Fibroblast of pulmonary artery (primary cell): Measurements from ENCODE around the gene RTCA.

Experiments used
- DNase-seq: peaks from one replicate; pipeline ENCODE4 v3.0.0-alpha.2; 2010; ENCODE audit warnings: low read depth
- H3K4me3 ChIP-seq: replicated peaks from 2 replicates; pipeline ENCODE4 v1.5.1; 2011; ENCODE audit warnings: low read depth, mild to moderate bottlenecking, control low read depth, low read length, moderate library complexity
- TF ChIP-seq, protein P1 (sequence below): IDR thresholded peaks from 2 replicates; pipeline ENCODE4 v1.5.1; 2011; ENCODE audit warnings: mild to moderate bottlenecking, control low read depth, low read length, inconsistent platforms; ENCODE audit errors: missing control alignments

The RTCA gene

DNA sequence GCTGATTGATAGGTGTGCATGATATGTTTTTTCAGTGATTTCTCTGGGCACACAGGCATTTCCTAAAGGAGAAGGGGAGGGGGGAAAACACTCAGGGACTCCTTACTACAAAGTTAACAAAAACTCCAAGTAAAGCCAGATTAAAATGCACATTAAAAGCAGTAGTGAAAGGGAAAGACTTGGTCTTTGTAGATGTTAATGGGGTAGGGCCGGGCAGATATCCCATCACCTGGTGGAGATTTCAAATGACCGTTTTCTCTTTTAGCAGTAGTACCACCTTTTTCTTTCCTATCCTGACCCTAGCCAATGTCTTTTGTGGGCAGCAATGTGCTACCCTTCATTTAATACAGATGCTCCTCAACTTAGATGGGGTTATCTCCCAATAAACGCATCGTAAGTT, 32.5 kb downstream of the RTCA start:
- DNase-seq = no peak
- no peak overlapping the region for H3K4me3 ChIP-seq
- TF ChIP-seq, protein P1, sequence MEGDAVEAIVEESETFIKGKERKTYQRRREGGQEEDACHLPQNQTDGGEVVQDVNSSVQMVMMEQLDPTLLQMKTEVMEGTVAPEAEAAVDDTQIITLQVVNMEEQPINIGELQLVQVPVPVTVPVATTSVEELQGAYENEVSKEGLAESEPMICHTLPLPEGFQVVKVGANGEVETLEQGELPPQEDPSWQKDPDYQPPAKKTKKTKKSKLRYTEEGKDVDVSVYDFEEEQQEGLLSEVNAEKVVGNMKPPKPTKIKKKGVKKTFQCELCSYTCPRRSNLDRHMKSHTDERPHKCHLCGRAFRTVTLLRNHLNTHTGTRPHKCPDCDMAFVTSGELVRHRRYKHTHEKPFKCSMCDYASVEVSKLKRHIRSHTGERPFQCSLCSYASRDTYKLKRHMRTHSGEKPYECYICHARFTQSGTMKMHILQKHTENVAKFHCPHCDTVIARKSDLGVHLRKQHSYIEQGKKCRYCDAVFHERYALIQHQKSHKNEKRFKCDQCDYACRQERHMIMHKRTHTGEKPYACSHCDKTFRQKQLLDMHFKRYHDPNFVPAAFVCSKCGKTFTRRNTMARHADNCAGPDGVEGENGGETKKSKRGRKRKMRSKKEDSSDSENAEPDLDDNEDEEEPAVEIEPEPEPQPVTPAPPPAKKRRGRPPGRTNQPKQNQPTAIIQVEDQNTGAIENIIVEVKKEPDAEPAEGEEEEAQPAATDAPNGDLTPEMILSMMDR = no peak

DNA sequence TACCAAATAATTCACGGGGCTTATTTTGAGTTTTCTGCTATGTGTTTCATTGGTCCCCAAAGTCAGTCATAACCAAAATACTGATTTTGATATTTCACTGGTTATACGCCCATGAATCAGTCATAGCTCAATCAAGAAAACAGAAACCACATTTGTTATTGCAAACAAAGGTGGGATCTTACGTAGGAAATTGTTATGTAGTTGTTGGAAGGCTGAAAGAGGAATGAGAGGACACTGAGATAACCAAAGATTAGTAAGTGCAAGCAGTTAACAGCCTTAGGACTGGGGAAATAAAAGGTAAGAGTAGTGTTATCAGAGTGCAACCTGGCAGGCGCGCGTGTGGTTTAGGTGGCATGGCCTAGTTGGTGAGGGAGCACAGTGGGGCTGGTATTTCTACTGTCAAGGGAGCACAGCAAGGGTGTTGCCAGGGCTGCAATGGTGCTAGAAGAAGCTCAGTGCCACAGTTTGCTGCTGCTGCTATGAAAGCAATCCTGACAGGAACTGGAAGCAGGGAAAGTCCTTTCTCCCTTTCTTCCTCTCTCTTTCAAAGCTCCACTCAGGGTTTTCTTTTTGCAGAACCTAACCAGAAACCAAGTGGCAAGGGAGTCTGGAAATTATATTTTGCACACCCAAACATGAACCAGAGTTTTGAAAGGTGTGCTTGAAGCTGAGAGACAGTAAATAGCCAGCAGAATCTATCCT, 33.7 kb downstream of the RTCA start:
- no peak for DNase-seq
- TF ChIP-seq, protein P1 = no peak

DNA sequence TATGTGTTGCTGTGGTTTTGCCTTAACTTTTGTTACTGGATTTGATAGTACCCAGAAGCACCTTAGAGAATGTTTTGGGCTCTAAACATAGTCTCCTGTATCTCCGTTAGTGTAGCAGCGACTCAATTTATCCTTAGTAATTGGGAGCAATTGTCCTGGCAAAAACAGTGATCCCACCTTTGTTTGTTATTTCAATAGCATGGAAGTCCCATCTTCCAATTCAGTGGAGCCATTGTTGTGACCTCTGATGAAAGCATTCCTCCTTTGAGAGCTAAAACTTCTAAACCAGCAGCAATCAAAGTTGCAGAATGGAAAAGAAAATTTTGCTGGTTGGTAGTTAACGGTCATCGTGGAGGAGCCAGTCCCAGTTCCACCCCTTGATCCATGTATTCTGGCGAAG, 34.7 kb downstream of the RTCA start:
- no peak overlapping the region for H3K4me3 ChIP-seq
- TF ChIP-seq, protein P1 = no peak
- DNase-seq = no peak

More for the DNA sequence above, 33.7 kb downstream of the RTCA start:
- no peak overlapping the region for H3K4me3 ChIP-seq

- DNase-seq = no peak
- TF ChIP-seq, protein P1 = no peak
- H3K4me3 ChIP-seq = no peak overlapping the region
These were observed 36.7 kb downstream of the RTCA start for GRCh38 chr1:100302739-100303138.

DNA sequence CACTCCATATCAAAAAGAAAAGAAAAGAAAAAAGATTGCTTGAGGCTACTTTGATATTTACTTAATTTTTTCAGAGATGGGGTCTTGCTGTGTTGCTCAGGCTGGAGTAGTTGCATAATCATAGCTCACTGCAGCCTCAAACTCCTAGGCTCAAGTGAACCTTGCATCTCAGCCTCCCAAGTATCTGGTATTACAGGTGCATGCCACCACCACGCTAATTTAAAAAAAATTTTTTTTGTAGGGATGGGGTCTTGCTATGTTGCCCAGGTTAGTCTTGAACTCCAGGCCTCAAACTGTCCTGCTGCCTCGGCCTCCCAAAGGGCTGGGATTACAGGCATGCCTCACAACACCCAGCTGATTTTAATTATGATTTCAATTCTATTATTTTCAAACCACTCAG, 38.2 kb downstream of the RTCA start:
- TF ChIP-seq, protein P1 = no peak
- no peak overlapping the region for H3K4me3 ChIP-seq
- no peak for DNase-seq

DNA sequence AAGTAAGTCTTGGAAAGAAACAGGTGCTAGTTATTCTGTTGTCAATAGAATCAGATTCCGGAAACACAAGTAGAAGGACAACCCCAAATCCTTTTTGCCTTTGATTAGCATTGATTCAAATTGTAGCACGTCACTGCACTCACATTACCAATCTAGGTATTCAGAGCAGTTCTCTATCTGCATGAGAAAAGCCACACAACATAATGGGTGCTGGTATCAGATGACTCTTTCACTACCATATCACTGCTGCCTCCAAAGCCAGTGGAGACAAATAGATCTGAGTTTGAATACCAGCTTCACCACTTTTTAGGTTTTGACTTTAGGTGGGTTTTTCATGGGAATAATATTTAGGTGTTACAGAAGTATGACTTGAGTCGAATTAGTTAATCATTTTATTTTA, 38.9 kb downstream of the RTCA start:
- H3K4me3 ChIP-seq = no peak overlapping the region
- no peak for DNase-seq
- TF ChIP-seq, protein P1 = no peak

- TF ChIP-seq, protein P1 = no peak
These were observed 39.9 kb downstream of the RTCA start for GRCh38 chr1:100305954-100306353.

More at GRCh38 chr1:100305954-100306353, 39.9 kb downstream of the RTCA start:
- no peak for DNase-seq
- H3K4me3 ChIP-seq = no peak overlapping the region
